Stimulated activated CD4-positive, alpha-beta T cell treated with anti-CD3 and anti-CD28 coated beads, Interleukin-1b, Interleukin-23, amount 100 ng/mL, for 4 hours (primary cell): ENCODE results near the gene RIPOR2.

Experiments
- DNase-seq, 2 donors: peaks; one replicate each; pipeline ENCODE4 v3.0.0-alpha.2; 2020; ENCODE audit warnings: low read depth in 2 of 2

The RIPOR2 gene

DNA sequence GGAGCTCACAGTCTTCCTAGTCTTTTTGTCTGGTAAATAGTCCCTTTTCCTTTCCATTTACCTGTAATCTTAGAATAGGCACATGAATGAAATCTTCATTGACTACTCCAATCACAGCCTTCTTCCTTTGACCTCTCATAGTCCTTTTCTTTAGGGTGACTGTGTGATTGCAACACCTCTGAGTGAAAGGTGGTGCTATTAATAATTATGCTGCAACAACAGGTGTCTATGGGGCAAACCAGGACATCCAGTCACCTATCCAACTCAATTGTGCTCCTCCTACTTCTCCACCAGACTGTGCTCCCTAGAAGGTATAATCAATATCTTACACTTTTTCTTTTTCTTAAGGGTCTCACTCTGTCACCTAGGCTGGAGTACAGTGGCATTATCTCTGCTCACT lies 29.4 kb downstream of the RIPOR2 start:
- DNase-seq = no peak

GRCh38 chr6:24905483-24905882 lies 30.3 kb downstream of the RIPOR2 start:
- DNase-seq = no peak

DNA sequence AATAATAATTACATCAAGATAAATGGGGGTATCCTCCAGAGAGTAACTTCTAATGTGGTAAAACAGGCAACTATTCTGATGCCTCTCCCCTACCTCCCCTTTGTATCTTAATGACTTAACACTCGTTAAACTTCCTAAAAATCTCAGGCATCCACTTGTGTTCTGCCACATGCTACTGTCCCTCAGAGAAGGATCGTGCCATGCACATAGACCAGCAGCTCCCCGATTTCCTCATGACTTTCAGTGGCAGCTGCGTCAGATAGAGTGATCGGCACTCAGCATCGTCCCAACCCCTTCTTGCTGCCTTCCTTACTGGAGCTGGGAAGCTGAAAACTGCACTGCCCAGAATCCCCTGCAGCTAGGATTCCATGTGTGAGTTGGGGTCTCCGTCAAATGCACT lies 32.1 kb downstream of the RIPOR2 start:
- DNase-seq = no peak

DNA sequence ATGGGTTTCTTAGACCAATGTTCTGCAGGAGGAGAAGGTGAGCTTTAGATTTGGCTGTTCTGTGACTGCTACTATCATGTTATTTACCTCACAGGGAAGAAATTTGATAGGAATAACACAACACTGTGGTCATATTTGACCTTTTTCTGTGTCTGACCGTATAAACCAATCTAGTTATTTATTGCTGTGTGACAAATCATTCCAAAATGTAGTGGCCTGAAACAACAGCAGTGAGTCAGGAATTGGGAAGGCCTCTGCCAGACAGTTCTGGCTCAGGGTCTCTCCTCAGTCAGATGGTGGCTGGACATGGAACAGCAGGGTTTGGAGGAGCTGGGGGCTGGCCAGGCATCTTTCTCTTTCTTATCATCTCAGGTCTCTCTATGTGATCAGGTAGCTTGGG lies 33.0 kb downstream of the RIPOR2 start:
- DNase-seq = no peak

DNA sequence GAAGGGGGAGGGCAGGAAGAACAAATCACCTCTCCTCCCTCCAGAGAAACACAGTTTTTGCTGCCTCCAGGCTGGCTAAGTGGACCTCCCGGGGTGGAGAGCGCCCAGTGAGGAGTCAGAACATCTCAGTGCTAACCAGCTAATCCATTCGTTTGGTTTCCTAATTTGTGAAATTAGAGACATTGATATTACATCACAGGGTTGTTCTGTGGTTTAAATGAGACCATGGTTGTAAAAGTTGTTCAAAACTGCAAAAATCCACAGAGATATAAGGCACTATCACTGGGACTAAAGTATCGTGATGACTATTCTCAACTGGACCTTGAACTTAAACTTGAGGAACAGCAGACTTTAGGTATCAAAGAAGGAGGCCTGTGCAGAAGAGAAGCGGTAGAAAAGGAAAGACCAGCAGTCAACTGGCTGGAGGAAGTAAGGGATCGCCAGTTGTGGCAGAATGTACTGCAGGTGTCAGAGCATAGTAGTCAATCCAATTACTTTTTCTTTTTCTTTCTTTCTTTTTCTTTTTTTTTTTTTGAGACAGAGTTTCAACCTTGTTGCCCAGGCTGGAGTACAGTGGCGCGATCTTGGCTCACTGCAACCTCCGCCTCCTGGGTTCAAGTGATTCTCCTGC lies 33.9 kb downstream of the RIPOR2 start:
- no peak for DNase-seq

GRCh38 chr6:24900917-24901697 lies 34.7 kb downstream of the RIPOR2 start:
- DNase-seq = no peak

DNA sequence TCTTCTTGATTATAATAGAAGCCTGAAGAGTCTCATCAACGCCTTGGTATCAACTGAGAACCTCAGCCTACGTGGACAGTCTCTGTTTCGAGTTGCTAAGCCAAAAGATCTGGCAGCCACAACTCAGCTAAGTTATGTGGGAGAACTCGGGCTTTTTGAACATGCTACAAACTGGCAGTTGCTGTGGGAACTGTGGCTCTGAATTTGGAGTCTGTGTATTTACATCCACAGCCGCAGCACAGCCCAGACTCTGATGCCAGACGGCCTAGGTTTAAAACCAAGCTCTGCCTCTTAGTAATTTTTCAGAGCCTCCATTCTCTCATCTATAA lies 35.8 kb downstream of the RIPOR2 start:
- DNase-seq = no peak

DNA sequence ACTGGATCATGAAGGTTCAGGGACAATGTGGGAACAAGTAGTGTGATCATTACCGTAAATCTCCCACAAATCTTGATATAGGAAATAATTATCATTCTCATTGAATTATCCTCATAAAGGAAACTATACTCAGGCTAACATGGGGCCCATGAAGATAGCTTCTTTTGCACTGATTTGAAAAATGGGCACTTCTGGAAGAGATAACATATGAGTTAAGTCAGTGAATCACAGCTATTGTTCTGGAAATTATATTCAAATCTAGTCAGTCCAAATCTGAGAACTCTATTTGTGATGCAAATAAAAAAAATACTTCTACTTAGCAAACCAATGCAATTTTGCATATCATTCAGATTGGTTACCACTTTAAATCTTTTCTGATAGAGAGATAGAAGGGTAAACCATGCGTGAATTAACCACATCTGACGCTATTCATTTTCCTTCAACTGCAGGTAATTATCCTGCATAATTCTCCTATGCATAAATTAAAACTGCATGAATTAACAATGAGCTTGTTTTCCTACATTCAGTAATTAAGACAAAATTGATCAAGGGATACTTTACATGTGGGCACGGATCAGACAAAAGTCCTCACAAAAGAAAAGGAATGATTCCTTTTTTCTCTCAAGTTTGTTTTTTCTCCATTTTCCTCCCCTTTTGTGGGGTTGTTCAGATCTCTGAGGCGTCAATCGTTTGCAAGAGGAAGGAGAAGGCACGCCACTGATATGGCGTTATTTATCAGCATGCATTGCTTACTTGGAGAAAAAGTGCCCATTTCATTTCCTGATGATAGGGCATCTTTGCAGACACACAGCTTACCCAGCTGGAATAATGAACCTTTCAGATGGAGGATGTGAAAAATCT lies 36.4 kb downstream of the RIPOR2 start:
- no peak for DNase-seq

DNA sequence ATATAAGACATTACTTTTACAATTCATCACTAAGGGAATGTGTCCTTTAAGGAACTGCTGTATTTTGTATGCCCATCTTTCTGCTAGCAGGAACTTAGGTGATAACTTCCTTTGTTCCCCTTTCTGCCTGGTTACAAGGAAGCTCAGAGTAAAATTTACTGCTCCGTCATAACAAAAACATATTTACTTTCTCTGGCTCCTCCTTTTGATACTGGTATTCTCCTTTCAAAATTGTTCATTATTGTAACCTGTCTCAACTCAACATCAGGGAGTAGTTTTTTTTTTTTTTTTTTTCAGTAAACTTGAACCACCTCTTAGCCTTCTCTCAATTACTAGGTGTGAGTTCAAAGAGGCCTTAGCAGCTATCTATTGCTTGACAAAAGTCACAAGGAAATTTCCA lies 37.1 kb downstream of the RIPOR2 start:
- DNase-seq = no peak

- no peak for DNase-seq
Measured at GRCh38 chr6:24897186-24897585, 38.6 kb downstream of the RIPOR2 start.

- no peak for DNase-seq
Measured at GRCh38 chr6:24893342-24893850, 42.4 kb downstream of the RIPOR2 start.

GRCh38 chr6:24891004-24891403 lies 44.8 kb downstream of the RIPOR2 start:
- DNase-seq = no peak

DNA sequence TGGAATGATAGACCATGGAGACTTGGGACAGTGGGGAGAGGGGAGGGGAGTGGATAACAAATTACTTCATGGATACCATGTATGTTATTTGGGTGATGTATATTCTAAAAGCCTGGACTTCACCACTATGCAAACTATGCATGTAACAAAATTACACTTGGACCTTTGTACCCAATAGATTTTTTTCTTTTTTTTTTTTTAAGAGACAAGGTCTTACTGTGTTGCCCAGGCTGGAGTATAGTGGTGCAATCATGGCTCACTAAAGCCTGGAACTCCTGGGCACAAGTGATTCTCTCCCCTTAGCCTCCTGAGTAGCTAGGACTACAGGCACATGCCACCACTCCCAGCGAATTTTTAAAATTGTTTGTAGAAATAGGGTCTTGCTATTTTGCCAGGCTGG lies 45.3 kb downstream of the RIPOR2 start:
- no peak for DNase-seq

DNA sequence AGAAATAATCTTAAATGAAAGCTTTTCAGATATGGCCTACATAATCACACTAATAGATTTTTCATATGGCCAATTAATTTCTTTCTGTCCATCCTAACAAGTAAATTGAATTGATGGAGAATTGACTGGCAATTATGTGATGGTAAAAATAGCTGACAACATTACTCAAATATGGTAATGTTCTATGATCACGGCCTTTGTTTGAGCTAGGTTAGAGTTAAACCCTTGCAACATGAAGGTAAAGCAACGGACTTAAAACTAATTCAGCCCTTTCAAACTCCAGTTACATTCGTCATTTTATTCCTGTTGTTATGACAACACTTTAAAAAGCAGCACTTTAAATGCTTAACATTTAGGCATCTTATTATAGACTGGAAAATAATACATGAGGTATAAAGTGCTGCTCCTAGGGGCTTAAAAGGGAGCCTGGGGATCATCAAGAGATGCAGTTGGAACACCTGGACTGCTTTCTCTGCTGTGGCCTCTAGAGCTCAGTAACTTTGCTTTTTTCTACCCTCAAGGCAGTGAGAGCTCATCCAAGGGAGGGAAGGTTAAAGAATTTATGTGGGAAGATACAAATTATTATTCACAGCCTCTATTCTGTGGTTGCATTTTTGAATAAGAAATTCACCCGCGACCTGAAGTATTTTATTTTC lies 46.9 kb downstream of the RIPOR2 start:
- DNase-seq = no peak

GRCh38 chr6:24887545-24888140 lies 48.1 kb downstream of the RIPOR2 start:
- DNase-seq = no peak

DNA sequence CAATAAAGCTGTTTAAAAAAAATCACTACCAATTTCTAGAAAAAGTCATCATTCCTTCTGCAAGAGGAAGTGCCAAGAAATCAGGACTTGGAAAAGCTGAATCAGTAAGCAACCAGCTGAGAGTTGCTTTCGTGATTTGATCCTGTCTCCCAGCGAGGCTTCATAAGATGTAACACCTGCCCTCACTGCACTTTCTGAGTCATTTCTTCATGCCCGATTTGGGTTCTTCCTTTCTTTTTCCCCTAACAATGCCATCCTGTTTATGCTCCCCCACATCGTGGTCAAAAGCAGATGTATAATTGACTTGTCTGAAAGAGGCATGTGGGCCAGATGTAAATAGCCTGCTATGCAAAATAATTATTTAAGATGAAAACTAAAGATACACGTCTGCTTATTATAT lies 52.1 kb downstream of the RIPOR2 start:
- peak in 1 of 2 donors; percentile 32 for DNase-seq

DNA sequence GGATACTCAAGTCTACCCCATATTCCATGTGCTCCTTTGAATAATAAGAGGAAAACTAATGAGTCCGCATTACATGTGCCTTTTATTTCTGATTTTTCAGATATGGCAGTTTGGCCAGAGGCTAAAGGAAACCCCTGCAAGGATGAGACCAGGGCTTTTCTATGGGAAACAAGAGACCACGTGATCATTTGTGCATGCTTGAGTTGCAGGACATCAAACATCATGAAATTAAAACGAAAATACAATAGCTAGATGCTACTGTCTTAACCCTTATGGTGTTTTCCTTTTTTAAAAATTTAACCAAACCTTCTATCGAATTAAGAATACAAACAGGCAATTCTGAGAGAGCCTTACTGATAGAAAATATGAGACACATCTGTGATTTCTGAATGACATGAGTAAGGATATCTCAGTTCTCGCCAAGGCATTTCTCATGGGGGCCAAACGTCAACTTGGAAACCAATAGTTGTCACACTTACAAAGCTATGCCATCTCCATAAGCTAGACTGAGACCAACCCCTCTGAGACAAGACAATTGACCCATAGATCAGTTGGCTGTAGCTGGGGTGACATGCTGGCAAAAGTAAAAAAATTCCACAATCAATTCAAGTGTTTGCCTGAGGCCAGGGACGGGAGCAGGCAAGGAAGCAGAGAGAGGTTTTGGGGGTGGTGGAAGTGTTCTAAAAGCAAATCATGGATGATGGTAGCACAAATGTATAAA lies 52.8 kb downstream of the RIPOR2 start:
- DNase-seq = no peak

DNA sequence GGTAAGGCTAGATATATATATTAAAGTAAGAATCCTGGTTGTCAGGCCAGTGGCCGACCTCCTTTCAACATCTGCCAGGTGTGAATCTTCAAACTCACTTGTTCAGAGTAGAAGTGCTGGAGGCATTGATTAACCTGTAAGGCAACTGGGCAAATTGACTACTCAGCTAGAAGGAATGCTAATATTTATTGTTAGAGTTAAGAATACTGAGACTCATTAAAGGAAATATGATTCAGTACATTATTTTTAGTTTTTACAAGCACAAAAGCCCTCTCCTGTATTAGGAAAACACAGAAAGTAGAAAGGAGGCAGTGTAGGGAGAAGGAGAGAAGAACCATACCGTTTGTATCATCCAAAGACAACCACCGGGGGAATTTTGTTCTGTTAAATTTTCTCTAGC lies 53.5 kb downstream of the RIPOR2 start:
- no peak for DNase-seq

- DNase-seq = no peak
Measured at GRCh38 chr6:24881376-24881775, 54.4 kb downstream of the RIPOR2 start.

DNA sequence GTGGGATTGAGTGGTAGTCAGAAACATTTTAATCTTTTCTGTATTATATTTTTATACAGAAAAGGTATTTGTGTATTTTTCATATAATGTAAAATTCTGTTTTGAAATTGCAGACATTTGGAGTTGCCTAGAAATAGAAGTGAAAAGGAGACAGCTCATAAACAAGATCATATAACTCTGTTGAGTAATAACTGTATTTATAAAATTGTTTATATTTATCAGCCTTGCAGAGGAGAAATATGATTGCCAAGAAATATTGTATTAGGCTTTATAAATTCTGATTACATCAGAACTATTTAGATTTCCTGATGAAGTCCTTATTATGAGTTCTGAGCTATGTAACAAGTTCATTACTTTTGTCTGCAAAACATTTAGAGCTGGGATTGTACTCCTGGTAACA lies 55.3 kb downstream of the RIPOR2 start:
- no peak for DNase-seq

DNA sequence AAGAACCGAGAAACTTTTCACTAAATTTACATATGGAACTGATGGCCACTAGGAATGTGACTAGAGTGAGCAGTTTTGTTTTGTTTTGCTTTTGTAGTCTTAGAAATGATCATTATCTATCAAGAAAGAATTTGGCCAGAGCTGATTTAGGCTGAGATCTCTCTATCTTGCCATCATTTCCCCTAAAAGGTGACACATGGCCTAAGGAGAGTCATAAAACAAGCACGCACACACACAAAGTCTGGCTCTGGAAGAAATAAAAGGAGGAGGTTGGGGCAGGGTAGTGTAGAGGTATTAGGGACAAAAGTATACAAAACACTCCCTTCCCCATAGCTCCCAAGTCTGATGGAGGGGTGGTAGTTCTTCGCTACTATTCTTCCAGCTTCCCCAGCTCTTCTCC lies 56.4 kb downstream of the RIPOR2 start:
- DNase-seq = no peak
